Lower lobe of right lung (tissue), 2 donors: ENCODE data around the gene GRIFIN. TPM values are rescaled to one million over a fixed set of nuclear protein-coding genes. Genes with fewer than 3 reads are reported as not detected.

ENCODE experiments used
- ATAC-seq, 2 donors: fragments of 200-7000 bp; cut with Tn5 transposase; one replicate each; pipeline ENCODE4 v1.9.1; 2020 to 2022; ENCODE audit warnings: mild to moderate bottlenecking in 2 of 2, moderate library complexity in 2 of 2
- DNase-seq: peaks from one replicate; pipeline ENCODE4 v3.0.0-alpha.2; 2020
- H3K27ac ChIP-seq: fragments of 200-600 bp; one replicate; pipeline ENCODE4 v1.8.0; 2022
- H3K27me3 ChIP-seq: fragments of 200-600 bp; one replicate; pipeline ENCODE4 v1.8.0; 2022; ENCODE audit warnings: low read depth
- H3K36me3 ChIP-seq: fragments of 200-600 bp; one replicate; pipeline ENCODE4 v1.8.0; 2022; ENCODE audit warnings: mild to moderate bottlenecking
- H3K4me1 ChIP-seq: fragments of 200-600 bp; one replicate; pipeline ENCODE4 v1.8.0; 2022
- H3K4me3 ChIP-seq: fragments of 200-600 bp; one replicate; pipeline ENCODE4 v1.8.0; 2022; ENCODE audit warnings: mild to moderate bottlenecking
- H3K9me3 ChIP-seq: fragments of 200-600 bp; one replicate; pipeline ENCODE4 v1.8.0; 2022
- CTCF ChIP-seq: fragments of 200-600 bp; IDR thresholded peaks from one replicate; pipeline ENCODE4 v1.8.0; 2022; ENCODE audit warnings: antibody characterized with exemption, mild to moderate bottlenecking
- intact Hi-C: fragments of 100-400 bp; cut with DNase I; formaldehyde crosslinking; loops from one replicate; pipeline ENCODE4 v1.11.0; 2022
- total RNA-seq: library from RNA; stranded (reverse); fragmentation: NEBNext Ultra II Directional; extraction: Animal tissue kit (Norgen Biotek cat#: 25700); gene quantifications from one replicate; pipeline ENCODE4 v1.2.1, GENCODE V29; 2021
- donor health status: DM: no; HTN: yes; CAD: no; lungs with severe emphysema.

The GRIFIN gene
- total RNA-seq, 1 donor from 2014 or later, result not detected

GRCh38 chr7:2518737-2519118 lies 42.5 kb upstream of the GRIFIN start:
- ATAC-seq, result no peak
- Histone ChIP-seq H3K4me1 (peaks cover 43% of the 10 kb centered on the region), H3K36me3 (no peaks in the 10 kb centered on the region), H3K9me3 (no peaks in the 10 kb centered on the region), H3K27me3 (no peaks in the 10 kb centered on the region), H3K4me3 (peak overlapping the region; percentile 77), H3K27ac (peak overlapping the region; percentile 65)
- no peak for DNase-seq
- no peak for TF ChIP-seq CTCF
- intact Hi-C loops, result no loop called here

- no peak for ATAC-seq
Measured at GRCh38 chr7:2517678-2518507, 41.7 kb upstream of the GRIFIN start.

GRCh38 chr7:2517026-2517425 lies 40.8 kb upstream of the GRIFIN start:
- intact Hi-C loops, result no loop called here
- no peak for TF ChIP-seq CTCF
- H3K27ac ChIP-seq, result no peak overlapping the region
- H3K9me3 ChIP-seq, result no peaks in the 10 kb centered on the region
- no peaks in the 10 kb centered on the region for H3K36me3 ChIP-seq
- H3K4me3 ChIP-seq, result no peak overlapping the region
- H3K27me3 ChIP-seq, result no peaks in the 10 kb centered on the region
- DNase-seq (no peak), ATAC-seq (no peak)
- H3K4me1 ChIP-seq, result peaks cover 37% of the 10 kb centered on the region

More at GRCh38 chr7:2517678-2518507, 41.7 kb upstream of the GRIFIN start:
- no peak for DNase-seq
- no peaks in the 10 kb centered on the region for H3K36me3 ChIP-seq
- no peak for TF ChIP-seq CTCF
- no peak overlapping the region for H3K4me3 ChIP-seq
- no peaks in the 10 kb centered on the region for H3K27me3 ChIP-seq
- H3K4me1 ChIP-seq, result peaks cover 37% of the 10 kb centered on the region
- no peak overlapping the region for H3K27ac ChIP-seq
- H3K9me3 ChIP-seq, result no peaks in the 10 kb centered on the region
- intact Hi-C loops, result no loop called here

- Histone ChIP-seq H3K36me3 (no peaks in the 10 kb centered on the region), H3K4me3 (no peak overlapping the region), H3K9me3 (no peaks in the 10 kb centered on the region), H3K27ac (no peak overlapping the region), H3K4me1 (peaks cover 37% of the 10 kb centered on the region), H3K27me3 (no peaks in the 10 kb centered on the region)
- no peak for TF ChIP-seq CTCF
- DNase-seq (no peak), ATAC-seq (no peak)
- intact Hi-C loops, result no loop called here
Measured at GRCh38 chr7:2516194-2516555, 40.0 kb upstream of the GRIFIN start.

- intact Hi-C loops, result no loop called here
- no peak overlapping the region for H3K4me3 ChIP-seq
- ATAC-seq (no peak), DNase-seq (no peak)
- no peaks in the 10 kb centered on the region for H3K27me3 ChIP-seq
- H3K9me3 ChIP-seq, result no peaks in the 10 kb centered on the region
- H3K4me1 ChIP-seq, result peaks cover 39% of the 10 kb centered on the region
- no peak for TF ChIP-seq CTCF
- no peak overlapping the region for H3K27ac ChIP-seq
- H3K36me3 ChIP-seq, result no peaks in the 10 kb centered on the region
Measured at GRCh38 chr7:2515424-2516193, 39.4 kb upstream of the GRIFIN start.
